Fibroblast of skin of right biceps (primary cell): ENCODE measurements around the gene WDTC1.
"Not testable (repeated sequence)": the region's sequence is repeated elsewhere in the genome, so short reads cannot be mapped to it uniquely, and the experiment has no call there.

Experiments
- DNase-seq: peaks from one replicate; pipeline ENCODE4 v3.0.0-alpha.2; 2013

WDTC1 gene

GRCh38 chr1:27234049-27234882 lies at the start of gene WDTC1:
TSS of gene WDTC1 (plus strand) at chr1:27234632. CDS start at chr1:27261055, 26,423 bp downstream.
- DNase-seq: peak; percentile 97

DNA sequence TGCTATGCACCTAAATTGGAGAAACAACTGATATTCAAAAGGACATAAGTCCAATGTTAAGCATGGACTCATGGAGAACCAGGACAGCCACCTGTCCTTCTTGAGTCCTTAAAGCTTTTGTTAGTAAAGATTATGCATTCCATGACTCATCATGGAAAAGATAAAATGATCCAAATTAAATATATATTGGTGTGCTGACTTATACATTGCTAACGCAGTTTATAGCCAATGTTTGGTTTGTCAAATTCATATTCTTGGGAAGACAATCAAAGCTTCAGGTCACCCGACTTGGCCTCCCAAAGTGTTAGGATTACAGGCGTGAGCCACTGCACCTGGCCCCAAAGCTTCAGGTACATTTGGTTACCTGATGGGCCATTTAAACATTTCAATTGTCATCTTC lies 49.8 kb upstream of the WDTC1 start:
- DNase-seq: not testable (repeated sequence)

- DNase-seq: no peak
These were observed 42.3 kb upstream of the WDTC1 start for GRCh38 chr1:27192039-27192529.

DNA sequence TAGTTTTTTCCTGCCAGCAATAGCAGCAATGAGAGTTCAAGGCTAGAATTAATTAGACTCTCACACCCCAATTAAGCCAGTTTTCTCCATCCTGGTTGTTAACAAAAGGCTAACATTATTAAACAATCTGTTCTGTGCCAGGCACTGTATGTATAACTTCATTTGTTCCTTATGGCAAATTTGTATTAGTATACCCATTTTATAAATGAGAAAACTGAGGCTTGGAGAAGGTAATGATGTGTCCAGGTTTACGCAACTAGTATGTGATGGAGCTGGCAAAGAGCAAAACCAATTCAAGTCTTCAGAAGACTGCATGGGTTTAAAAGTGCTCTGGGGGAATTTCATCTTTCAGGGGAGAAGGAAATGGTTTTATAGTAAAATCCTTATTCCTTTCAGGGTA lies 41.2 kb upstream of the WDTC1 start:
- DNase-seq: no peak

GRCh38 chr1:27201295-27201694 lies 33.1 kb upstream of the WDTC1 start:
- no peak for DNase-seq

DNA sequence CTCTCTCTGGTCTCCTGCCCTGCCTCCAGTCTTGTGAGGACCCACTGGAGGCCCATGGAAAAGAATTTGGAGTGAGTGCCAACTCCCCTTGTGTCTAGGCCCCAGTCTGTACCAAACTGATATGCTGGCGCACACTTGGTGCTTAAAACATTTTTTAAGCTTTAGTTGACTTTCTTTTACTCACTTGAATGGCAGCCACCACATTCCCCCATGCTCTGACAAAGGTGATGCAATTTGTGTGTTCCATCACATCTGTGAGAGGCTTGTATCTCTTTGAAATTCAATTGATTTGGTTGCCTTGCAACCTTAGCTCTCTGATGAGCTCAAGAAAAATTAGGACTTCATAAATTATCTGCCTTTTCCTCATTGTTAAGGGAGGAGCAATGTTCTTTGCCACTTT lies 30.5 kb upstream of the WDTC1 start:
- peak; percentile 55 for DNase-seq

- not testable (repeated sequence) for DNase-seq
These were observed 27.2 kb upstream of the WDTC1 start for GRCh38 chr1:27207238-27207637.

- peak; percentile 22 for DNase-seq
These were observed 26.1 kb upstream of the WDTC1 start for GRCh38 chr1:27208143-27208850.

GRCh38 chr1:27216466-27216865 lies 18.0 kb upstream of the WDTC1 start:
- DNase-seq: no peak

DNA sequence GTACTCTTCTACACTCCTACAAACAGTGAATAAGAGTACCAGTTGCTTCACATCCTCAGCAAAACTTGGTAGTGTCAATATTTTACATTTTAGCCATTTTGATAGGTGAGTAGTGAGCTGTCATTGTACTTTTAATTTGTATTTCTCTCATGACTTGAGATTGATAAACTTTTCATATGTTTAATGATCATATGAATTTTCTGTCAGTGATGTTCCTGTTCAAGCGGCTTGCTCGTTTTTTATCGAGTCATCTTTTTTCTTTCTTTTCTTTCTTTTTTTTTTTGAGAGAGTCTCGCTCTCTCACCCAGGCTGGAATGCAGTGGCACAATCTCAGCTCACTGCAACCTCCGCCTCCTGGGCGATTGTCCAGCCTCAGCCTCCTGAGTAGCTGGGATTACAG lies 17.0 kb upstream of the WDTC1 start:
- no peak for DNase-seq

GRCh38 chr1:27218736-27219135 lies 15.7 kb upstream of the WDTC1 start:
- no peak for DNase-seq

- DNase-seq: no peak
These were observed 14.3 kb upstream of the WDTC1 start for GRCh38 chr1:27220096-27220495.

DNA sequence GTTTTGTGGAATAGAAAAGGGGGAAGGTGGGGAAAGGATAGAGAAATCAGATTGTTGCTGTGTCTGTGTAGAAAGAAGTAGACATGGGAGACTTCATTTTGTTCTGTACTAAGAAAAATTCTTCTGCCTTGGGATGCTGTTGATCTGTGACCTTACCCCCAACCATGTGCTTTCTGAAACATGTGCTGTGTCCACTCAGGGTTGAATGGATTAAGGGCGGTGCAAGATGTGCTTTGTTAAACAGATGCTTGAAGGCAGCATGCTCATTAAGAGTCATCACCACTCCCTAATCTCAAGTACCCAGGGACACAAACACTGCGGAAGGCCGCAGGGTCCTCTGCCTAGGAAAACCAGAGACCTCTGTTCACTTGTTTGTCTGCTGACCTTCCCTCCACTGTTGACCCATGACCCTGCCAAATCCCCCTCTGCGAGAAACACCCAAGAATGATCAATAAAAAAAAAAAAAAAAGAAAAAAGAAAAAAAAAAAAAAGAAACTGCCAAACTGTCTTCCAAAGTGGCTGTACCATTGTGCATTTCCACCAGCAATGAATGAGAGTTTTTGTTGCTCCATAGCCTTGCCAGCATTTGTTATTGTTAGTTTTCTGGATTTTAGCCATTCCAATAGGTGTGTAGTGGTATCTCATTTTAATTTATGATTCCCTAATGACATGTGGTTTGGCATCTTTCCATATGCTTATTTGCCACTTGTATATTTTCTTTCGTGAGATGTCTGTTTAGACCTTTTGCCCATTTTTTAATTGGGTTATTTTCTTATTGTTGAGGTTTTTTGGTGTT lies 13.5 kb upstream of the WDTC1 start:
- DNase-seq: not testable (repeated sequence)

GRCh38 chr1:27225621-27226020 lies 8.8 kb upstream of the WDTC1 start:
- DNase-seq: no peak

GRCh38 chr1:27227765-27228164 lies 6.7 kb upstream of the WDTC1 start:
- no peak for DNase-seq

- DNase-seq: no peak
These were observed 774 bp upstream of the WDTC1 start for GRCh38 chr1:27233667-27234048.

DNA sequence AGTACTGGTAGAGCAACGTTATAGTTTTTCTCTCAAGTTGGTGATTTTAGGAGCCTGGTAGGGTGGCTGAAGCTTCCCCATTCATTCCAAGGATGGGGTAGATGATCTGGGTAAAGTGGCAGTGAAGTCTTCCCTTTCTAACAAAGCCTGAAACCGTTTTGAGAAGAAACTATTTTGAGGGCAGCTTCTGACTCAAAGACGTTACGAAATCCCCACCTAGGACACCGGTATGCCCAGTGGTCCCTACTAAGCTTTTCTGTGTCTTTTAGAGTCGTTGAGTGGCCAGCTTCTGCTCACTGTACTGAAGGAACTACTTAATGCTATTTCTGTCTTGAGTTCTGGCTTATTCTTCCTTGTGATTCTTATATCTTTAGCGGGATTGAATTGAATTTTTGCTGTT lies 1.4 kb downstream of the WDTC1 start:
- DNase-seq: peak; percentile 8

DNA sequence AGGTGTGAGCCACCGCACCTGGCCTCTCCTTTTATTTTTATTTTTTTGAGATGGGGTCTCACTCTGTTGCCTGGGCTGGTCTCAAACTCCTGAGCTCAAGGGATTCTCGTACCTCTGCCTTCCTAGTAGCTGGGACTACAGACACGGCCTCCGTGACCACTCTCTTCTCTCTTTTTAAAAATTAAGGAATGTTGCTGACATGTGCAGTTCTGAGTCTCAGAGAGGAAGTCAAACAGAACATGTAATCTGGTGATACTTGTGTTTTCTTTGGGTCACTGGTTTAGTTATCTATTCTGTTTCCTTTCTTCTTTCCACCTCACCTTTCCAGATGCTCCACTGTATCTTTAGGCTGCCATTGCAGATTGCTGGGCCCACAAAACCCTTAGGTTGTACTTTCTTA lies 2.7 kb downstream of the WDTC1 start:
- DNase-seq: no peak

- no peak for DNase-seq
These were observed 3.6 kb downstream of the WDTC1 start for GRCh38 chr1:27238032-27238431.

DNA sequence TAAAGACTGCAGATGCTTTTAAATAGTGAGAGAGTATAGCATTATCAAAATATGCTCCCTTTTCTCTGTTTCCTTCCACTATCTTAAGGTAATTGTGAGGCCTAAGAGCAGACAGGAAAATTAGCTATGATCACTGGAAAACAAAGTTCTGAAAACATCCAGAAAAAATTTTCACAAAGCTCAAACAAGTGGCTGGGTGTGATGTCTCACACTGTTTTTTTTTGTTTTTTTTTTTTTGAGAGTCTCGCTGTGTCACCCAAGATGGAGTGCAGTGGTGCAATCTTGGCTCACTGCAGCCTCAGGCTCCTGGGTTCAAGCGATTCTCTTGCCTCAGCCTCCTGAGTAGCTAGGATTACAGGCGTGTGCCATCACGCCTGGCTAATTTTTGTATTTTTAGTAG lies 7.2 kb downstream of the WDTC1 start:
- no peak for DNase-seq

DNA sequence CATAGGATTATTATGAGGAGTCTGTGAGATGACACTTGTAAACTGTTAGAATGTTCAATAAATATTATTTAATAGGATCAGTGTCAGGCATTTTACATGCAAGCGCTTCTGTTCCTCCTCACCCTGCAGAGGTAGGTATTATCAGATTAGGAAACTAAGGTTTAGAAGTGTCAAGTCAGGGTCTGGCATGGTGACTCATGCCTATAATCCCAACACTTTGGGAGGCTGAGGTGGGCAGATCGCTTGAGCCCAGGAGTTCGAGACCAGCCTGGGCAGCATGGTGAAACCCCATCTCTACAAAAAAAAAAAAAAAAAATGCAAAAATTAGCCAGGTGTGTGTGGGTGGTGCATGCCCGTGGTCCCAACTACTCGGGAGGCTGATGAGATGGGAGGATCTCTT lies 9.2 kb downstream of the WDTC1 start:
- not testable (repeated sequence) for DNase-seq

DNA sequence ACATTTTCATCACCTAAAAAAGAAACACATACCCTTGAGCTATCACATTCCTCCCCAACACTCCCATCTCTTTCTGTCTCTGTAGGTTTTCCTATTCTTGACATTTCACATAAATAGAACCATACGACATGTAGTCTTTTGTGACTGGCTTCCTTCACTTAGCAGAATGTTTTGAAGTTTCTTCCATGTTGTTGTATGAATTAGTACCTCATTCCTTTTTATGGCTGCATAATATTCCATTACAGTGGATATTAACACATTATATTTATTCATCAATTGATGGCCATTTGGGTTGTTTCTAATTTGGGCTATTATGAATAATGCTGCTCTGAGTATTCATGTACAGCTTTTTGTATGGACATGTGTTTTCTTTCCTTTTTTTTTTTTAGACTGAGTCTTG lies 11.8 kb downstream of the WDTC1 start:
- no peak for DNase-seq

- DNase-seq: no peak
These were observed 19.2 kb downstream of the WDTC1 start for GRCh38 chr1:27253596-27253995.
